ENCODE data around the gene AMER3.

The AMER3 gene

GRCh38 chr2:130764035-130764820 lies 8.9 kb downstream of the AMER3 start:
- Histone ChIP-seq H3K36me3 (replicated peaks; ENCODE audit: insufficient read depth, low read length) (no peaks in the 10 kb centered on the region), H3K9me3 (replicated peaks; ENCODE audit: insufficient read depth, low read length) (no peaks in the 10 kb centered on the region), H3K9me2 (replicated peaks; ENCODE audit: insufficient read depth, low read length) (no peaks in the 10 kb centered on the region), H4K20me1 (ENCODE audit: insufficient read depth, low read length) (no peaks in the 10 kb centered on the region), H3K4me2 (ENCODE audit: low read depth, low read length) (no peak overlapping the region), H3F3A (ENCODE audit: insufficient read depth, low read length) (no peaks in the 10 kb centered on the region), H3K27ac (ENCODE audit: low read length) (no peak overlapping the region), H3K4me1 (ENCODE audit: low read length) (no peaks in the 10 kb centered on the region), H3K9ac (ENCODE audit: low read length) (no peak overlapping the region), H3K27me3 (replicated peaks; ENCODE audit: insufficient read depth, low read length) (no peaks in the 10 kb centered on the region), H2AFZ (ENCODE audit: low read length) (no peak overlapping the region), H3K79me2 (ENCODE audit: low read length) (no peaks in the 10 kb centered on the region), H3K4me3 (ENCODE audit: low read length) (no peak overlapping the region)
- DNase-seq: no peak
- TF ChIP-seq CTCF (IDR thresholded peaks at IDR 0.05; ENCODE audit: low read length) (no peak), EZH2 (optimal IDR thresholded peaks at IDR 0.05; ENCODE audit: low read depth, low read length) (no peak), EZH2phosphoT487 (IDR thresholded peaks at IDR 0.05; ENCODE audit: low read length) (no peak)

GRCh38 chr2:130764821-130765115 lies 9.4 kb downstream of the AMER3 start:
- Histone ChIP-seq H3F3A (ENCODE audit: insufficient read depth, low read length) (no peaks in the 10 kb centered on the region), H3K4me3 (ENCODE audit: low read length) (no peak overlapping the region), H3K9ac (ENCODE audit: low read length) (no peak overlapping the region), H3K27me3 (replicated peaks; ENCODE audit: insufficient read depth, low read length) (no peaks in the 10 kb centered on the region), H4K20me1 (ENCODE audit: insufficient read depth, low read length) (no peaks in the 10 kb centered on the region), H3K4me2 (ENCODE audit: low read depth, low read length) (no peak overlapping the region), H3K4me1 (ENCODE audit: low read length) (no peaks in the 10 kb centered on the region), H3K79me2 (ENCODE audit: low read length) (no peaks in the 10 kb centered on the region), H3K27ac (ENCODE audit: low read length) (no peak overlapping the region), H3K9me3 (replicated peaks; ENCODE audit: insufficient read depth, low read length) (no peaks in the 10 kb centered on the region), H3K36me3 (replicated peaks; ENCODE audit: insufficient read depth, low read length) (no peaks in the 10 kb centered on the region), H3K9me2 (replicated peaks; ENCODE audit: insufficient read depth, low read length) (no peaks in the 10 kb centered on the region), H2AFZ (ENCODE audit: low read length) (no peak overlapping the region)
- DNase-seq: no peak
- no peak for TF ChIP-seq EZH2 (optimal IDR thresholded peaks at IDR 0.05; ENCODE audit: low read depth, low read length)
- TF ChIP-seq CTCF (IDR thresholded peaks at IDR 0.05; ENCODE audit: low read length): no peak
- no peak for TF ChIP-seq EZH2phosphoT487 (IDR thresholded peaks at IDR 0.05; ENCODE audit: low read length)

GRCh38 chr2:130765464-130765863 lies 10.1 kb downstream of the AMER3 start:
- Histone ChIP-seq H3K9ac (ENCODE audit: low read length) (no peak overlapping the region), H3K4me2 (ENCODE audit: low read depth, low read length) (no peak overlapping the region), H3K27me3 (replicated peaks; ENCODE audit: insufficient read depth, low read length) (no peaks in the 10 kb centered on the region), H3K9me3 (replicated peaks; ENCODE audit: insufficient read depth, low read length) (no peaks in the 10 kb centered on the region), H3K27ac (ENCODE audit: low read length) (no peak overlapping the region), H3K9me2 (replicated peaks; ENCODE audit: insufficient read depth, low read length) (no peaks in the 10 kb centered on the region), H2AFZ (ENCODE audit: low read length) (no peak overlapping the region), H3K4me1 (ENCODE audit: low read length) (no peaks in the 10 kb centered on the region), H3K79me2 (ENCODE audit: low read length) (no peaks in the 10 kb centered on the region), H3K36me3 (replicated peaks; ENCODE audit: insufficient read depth, low read length) (no peaks in the 10 kb centered on the region), H3K4me3 (ENCODE audit: low read length) (no peak overlapping the region), H3F3A (ENCODE audit: insufficient read depth, low read length) (no peaks in the 10 kb centered on the region), H4K20me1 (ENCODE audit: insufficient read depth, low read length) (no peaks in the 10 kb centered on the region)
- TF ChIP-seq EZH2 (optimal IDR thresholded peaks at IDR 0.05; ENCODE audit: low read depth, low read length): no peak
- no peak for TF ChIP-seq EZH2phosphoT487 (IDR thresholded peaks at IDR 0.05; ENCODE audit: low read length)
- no peak for TF ChIP-seq CTCF (IDR thresholded peaks at IDR 0.05; ENCODE audit: low read length)
- no peak for DNase-seq
